CD4-positive, alpha-beta memory T cell (primary cell): ENCODE measurements around the gene TWIST1. TPM values are rescaled to one million over a fixed set of nuclear protein-coding genes. Genes with fewer than 3 reads are reported as not detected.

Experiments
- CTCF ChIA-PET: fragments of 350-600 bp; sonication (Branson Sonifier 250); formaldehyde crosslinking; loops from one replicate; lab custom pipeline; 2021; ENCODE audit warnings: inconsistent platforms; ENCODE audit not compliant: partially characterized antibody; lab: Charles Lee
- POLR2A ChIA-PET: fragments of 350-600 bp; sonication (Branson Sonifier 250); formaldehyde crosslinking; loops from one replicate; lab custom pipeline; 2021; ENCODE audit not compliant: partially characterized antibody; lab: Charles Lee
- DNase-seq, 5 donors: peaks; one replicate each; pipeline versions ENCODE4 v3.0.0 to v3.0.0-alpha.2; 2020 to 2022; ENCODE audit warnings: mixed read lengths in 1 of 5
- H3K27ac ChIP-seq: one replicate; pipeline ENCODE4 v1.7.0; 2013; ENCODE audit warnings: low read depth, low read length
- H3K27me3 ChIP-seq: 2 replicates; pipeline ENCODE4 v1.7.0; 2013; ENCODE audit warnings: mild to moderate bottlenecking, low read length, moderate library complexity; ENCODE audit not compliant: insufficient read depth
- H3K36me3 ChIP-seq: 2 replicates; pipeline ENCODE4 v1.7.0; 2013; ENCODE audit warnings: mild to moderate bottlenecking, low read length, moderate library complexity; ENCODE audit not compliant: insufficient read depth
- H3K4me1 ChIP-seq: 2 replicates; pipeline ENCODE4 v1.7.0; 2013; ENCODE audit warnings: mild to moderate bottlenecking, low read length, moderate library complexity; ENCODE audit not compliant: insufficient read depth
- H3K4me3 ChIP-seq, 2 donors: one replicate each; pipeline ENCODE4 v1.7.0; 2013; ENCODE audit warnings: low read length in 2 of 2, mild to moderate bottlenecking in 1 of 2
- H3K9me3 ChIP-seq, 2 donors: one replicate each; pipeline ENCODE4 v1.7.0; 2013; ENCODE audit warnings: low read length in 2 of 2, control low read depth in 1 of 2; ENCODE audit not compliant: control insufficient read depth in 1 of 2
- H3K27ac Mint-ChIP-seq, 7 donors: one replicate each; pipeline ENCODE4 v1.8.0; 2020 to 2021; ENCODE audit warnings: mixed read lengths in 7 of 7, mild to moderate bottlenecking in 6 of 7, inconsistent platforms in 3 of 7, moderate library complexity in 3 of 7
- H3K27me3 Mint-ChIP-seq, 2 donors: one replicate each; pipeline ENCODE4 v1.8.0; 2020 to 2021; ENCODE audit warnings: mixed read lengths in 2 of 2
- H3K36me3 Mint-ChIP-seq, 2 donors: one replicate each; pipeline ENCODE4 v1.8.0; 2020 to 2021; ENCODE audit warnings: mixed read lengths in 2 of 2, inconsistent platforms in 1 of 2, mild to moderate bottlenecking in 1 of 2
- H3K4me1 Mint-ChIP-seq, 4 donors: one replicate each; pipeline ENCODE4 v1.8.0; 2020 to 2021; ENCODE audit warnings: mixed read lengths in 4 of 4, mild to moderate bottlenecking in 1 of 4
- H3K4me3 Mint-ChIP-seq, 8 donors: one replicate each; pipeline ENCODE4 v1.8.0; 2020 to 2021; ENCODE audit warnings: mixed read lengths in 8 of 8, mild to moderate bottlenecking in 7 of 8, moderate library complexity in 6 of 8, inconsistent platforms in 3 of 8
- H3K9me3 Mint-ChIP-seq, 8 donors: one replicate each; pipeline ENCODE4 v1.8.0; 2020 to 2021; ENCODE audit warnings: mixed read lengths in 8 of 8, mild to moderate bottlenecking in 5 of 8, inconsistent platforms in 3 of 8, moderate library complexity in 1 of 8
- intact Hi-C: fragments of 100-400 bp; cut with micrococcal nuclease; formaldehyde crosslinking; loops from one replicate; pipeline ENCODE4 v1.15.1; 2023
- polyA plus RNA-seq, 2 donors: library from polyadenylated mRNA; unstranded; fragments of 300-500 nt; fragmentation: Illumina TruSeq; gene quantifications; one replicate each; pipeline ENCODE4 v1.2.3, GENCODE V29; 2021
- total RNA-seq, 2 experiments: library from RNA; stranded (reverse); gene quantifications; one replicate each; pipeline ENCODE4 v1.2.3, GENCODE V29; 2021

The TWIST1 gene
- total and polyA plus RNA-seq, 4 experiments from 2014 or later: not detected

DNA sequence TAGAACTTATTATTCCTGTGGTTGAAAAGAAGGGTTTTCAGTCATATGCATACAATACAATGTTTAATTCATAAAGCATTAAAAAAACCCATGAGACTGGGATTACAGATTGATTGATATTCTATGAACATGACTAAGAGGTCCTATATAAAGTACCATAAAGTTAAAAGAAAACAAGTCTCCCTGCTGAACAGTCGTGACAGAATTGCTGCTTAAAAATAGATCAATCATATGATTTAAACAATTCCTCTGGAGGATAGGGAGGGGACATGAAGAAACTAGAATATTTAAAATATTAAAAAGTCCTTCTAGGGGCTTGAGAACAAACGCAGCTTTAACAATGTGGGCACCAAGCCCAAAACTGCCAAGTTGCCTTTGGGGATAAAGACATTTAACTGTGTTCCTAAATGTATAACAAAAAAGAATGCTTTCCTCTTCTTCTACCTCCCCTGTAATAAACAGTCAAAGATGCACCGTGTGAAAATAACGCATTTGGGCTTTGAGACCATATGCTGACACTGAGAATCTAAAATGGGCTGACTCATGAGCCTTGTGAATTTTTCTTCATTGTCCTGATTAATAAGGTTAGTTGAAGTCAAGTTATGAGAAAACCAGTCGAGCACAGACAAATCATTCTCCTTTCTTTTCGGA, 25.8 kb downstream of the TWIST1 start:
- no peaks in the 10 kb centered on the region for H3K36me3 Mint-ChIP-seq
- POLR2A ChIA-PET: no interaction called here
- CTCF ChIA-PET: no interaction called here
- Histone ChIP-seq H3K4me3 (no peak overlapping the region), H3K36me3 (no peaks in the 10 kb centered on the region), H3K4me1 (no peaks in the 10 kb centered on the region), H3K9me3 (no peaks in the 10 kb centered on the region), H3K27ac (no peak overlapping the region), H3K27me3 (no peaks in the 10 kb centered on the region)
- intact Hi-C loops: no loop called here
- DNase-seq: no peak
- no peak overlapping the region for H3K27ac Mint-ChIP-seq
- peaks cover 0 to 2% (median 0%) of the 10 kb centered on the region in 8 donors for H3K9me3 Mint-ChIP-seq
- no peaks in the 10 kb centered on the region for H3K27me3 Mint-ChIP-seq
- no peaks in the 10 kb centered on the region for H3K4me1 Mint-ChIP-seq
- H3K4me3 Mint-ChIP-seq: no peak overlapping the region

DNA sequence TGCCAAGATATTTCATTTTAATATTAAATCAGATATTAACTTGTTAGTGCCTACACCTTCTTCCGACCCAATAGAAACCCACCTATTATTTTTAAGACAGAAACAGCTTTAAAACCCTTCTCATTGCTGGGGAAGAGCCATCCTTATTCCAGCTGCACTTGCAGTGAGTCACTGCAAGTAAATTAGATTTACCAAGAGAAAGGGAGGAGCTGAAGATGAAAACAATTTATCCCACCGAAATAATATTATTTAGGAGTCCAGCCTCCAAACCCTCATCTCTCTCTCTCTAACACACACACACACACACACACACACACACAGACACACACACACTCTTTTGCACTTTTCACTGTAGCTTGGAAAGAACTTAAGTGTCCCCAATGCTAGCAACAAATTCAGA, 26.9 kb downstream of the TWIST1 start:
- Mint-ChIP-seq H3K27me3 (no peaks in the 10 kb centered on the region), H3K27ac (no peak overlapping the region), H3K36me3 (no peaks in the 10 kb centered on the region), H3K9me3 (peaks cover 0 to 5% (median 0%) of the 10 kb centered on the region in 8 donors), H3K4me1 (no peaks in the 10 kb centered on the region), H3K4me3 (no peak overlapping the region)
- CTCF ChIA-PET: interaction anchor here (0.6 kb wide), 1 partner anchor 12 kb away, joined by 3 read pairs; no protein-coding TSS in a partner anchor
- no peak for DNase-seq
- H3K4me3 ChIP-seq: no peak overlapping the region
- H3K4me1 ChIP-seq: no peaks in the 10 kb centered on the region
- no peaks in the 10 kb centered on the region for H3K27me3 ChIP-seq
- no peaks in the 10 kb centered on the region for H3K9me3 ChIP-seq
- intact Hi-C loops: no loop called here
- no peaks in the 10 kb centered on the region for H3K36me3 ChIP-seq
- POLR2A ChIA-PET: no interaction called here
- no peak overlapping the region for H3K27ac ChIP-seq

DNA sequence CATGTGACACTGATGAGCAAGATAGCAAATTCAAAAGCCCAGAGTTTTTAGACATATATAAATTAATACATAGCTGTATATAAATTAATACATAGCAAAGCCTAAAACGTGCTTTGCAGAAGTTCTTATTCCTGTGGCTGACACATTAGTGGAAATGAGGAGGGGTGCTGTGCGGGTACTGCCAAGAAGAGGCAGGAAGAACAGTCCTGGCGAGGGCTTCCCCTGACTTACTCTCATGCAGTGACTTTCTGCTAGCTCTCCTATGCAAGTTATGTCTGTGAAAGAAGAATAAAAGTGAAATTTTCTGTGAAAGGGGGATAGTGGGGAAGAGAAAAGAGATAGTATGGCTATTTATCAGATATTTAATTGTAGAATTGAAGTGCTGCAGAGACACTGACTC, 27.6 kb downstream of the TWIST1 start:
- intact Hi-C loops: no loop called here
- H3K27ac Mint-ChIP-seq: no peak overlapping the region
- H3K27me3 ChIP-seq: no peaks in the 10 kb centered on the region
- H3K36me3 ChIP-seq: no peaks in the 10 kb centered on the region
- H3K27me3 Mint-ChIP-seq: no peaks in the 10 kb centered on the region
- H3K4me3 ChIP-seq: no peak overlapping the region
- CTCF ChIA-PET: no interaction called here
- H3K4me3 Mint-ChIP-seq: no peak overlapping the region
- no peaks in the 10 kb centered on the region for H3K9me3 ChIP-seq
- H3K4me1 ChIP-seq: no peaks in the 10 kb centered on the region
- no peaks in the 10 kb centered on the region for H3K4me1 Mint-ChIP-seq
- POLR2A ChIA-PET: no interaction called here
- no peak for DNase-seq
- no peaks in the 10 kb centered on the region for H3K36me3 Mint-ChIP-seq
- peaks cover 0 to 5% (median 0%) of the 10 kb centered on the region in 8 donors for H3K9me3 Mint-ChIP-seq
- H3K27ac ChIP-seq: no peak overlapping the region

DNA sequence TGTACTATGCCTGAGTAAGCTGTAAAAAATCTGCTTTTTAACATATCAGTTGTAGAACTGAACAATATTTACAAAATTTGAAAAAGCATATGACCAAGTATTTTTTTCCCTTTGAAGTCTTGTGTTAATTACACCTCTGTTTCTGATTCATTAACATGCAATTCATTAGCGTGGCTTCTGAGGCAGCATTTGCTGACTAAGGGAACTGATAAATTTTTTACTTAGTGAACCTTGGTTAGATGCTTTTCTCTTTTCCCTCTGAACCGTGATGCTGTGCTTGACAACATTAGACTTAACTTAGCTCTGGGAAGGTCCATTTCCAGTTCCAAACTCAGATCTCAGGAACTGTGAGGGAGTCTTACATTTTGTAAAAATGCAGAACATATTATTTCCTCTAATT, 28.1 kb downstream of the TWIST1 start:
- intact Hi-C loops: no loop called here
- H3K36me3 ChIP-seq: no peaks in the 10 kb centered on the region
- Mint-ChIP-seq H3K4me3 (no peak overlapping the region), H3K4me1 (no peaks in the 10 kb centered on the region), H3K27me3 (no peaks in the 10 kb centered on the region), H3K27ac (no peak overlapping the region), H3K9me3 (peaks cover 0 to 5% (median 0%) of the 10 kb centered on the region in 8 donors), H3K36me3 (no peaks in the 10 kb centered on the region)
- no peaks in the 10 kb centered on the region for H3K27me3 ChIP-seq
- DNase-seq: no peak
- no peaks in the 10 kb centered on the region for H3K4me1 ChIP-seq
- H3K27ac ChIP-seq: no peak overlapping the region
- CTCF ChIA-PET: no interaction called here
- H3K9me3 ChIP-seq: no peaks in the 10 kb centered on the region
- POLR2A ChIA-PET: no interaction called here
- H3K4me3 ChIP-seq: no peak overlapping the region

DNA sequence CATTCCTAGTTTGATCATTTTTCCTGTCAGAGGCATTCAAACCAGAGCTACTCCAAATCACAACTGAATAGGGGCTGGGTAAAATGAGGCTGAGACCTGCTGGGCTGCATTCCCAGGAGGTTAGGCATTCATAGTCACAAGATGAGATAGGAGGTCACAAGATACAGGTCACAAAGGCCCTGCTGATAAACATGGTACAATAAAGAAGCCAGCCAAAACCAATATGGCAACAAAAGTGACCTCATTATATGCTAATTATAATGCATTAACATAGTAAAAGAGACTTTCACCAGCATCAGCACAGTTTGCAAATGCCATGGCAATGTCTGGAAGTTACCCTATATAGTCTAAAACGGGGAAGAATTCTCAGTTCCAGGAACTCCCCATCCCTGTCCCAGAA, 37.3 kb downstream of the TWIST1 start:
- peaks cover 0 to 12% (median 5%) of the 10 kb centered on the region in 8 donors for H3K9me3 Mint-ChIP-seq
- Histone ChIP-seq H3K27me3 (no peaks in the 10 kb centered on the region), H3K36me3 (no peaks in the 10 kb centered on the region), H3K4me3 (no peak overlapping the region), H3K27ac (no peak overlapping the region), H3K4me1 (no peaks in the 10 kb centered on the region), H3K9me3 (no peaks in the 10 kb centered on the region)
- no peak for DNase-seq
- H3K36me3 Mint-ChIP-seq: no peaks in the 10 kb centered on the region
- no peak overlapping the region for H3K4me3 Mint-ChIP-seq
- H3K27me3 Mint-ChIP-seq: no peaks in the 10 kb centered on the region
- CTCF ChIA-PET: no interaction called here
- intact Hi-C loops: no loop called here
- no peaks in the 10 kb centered on the region for H3K4me1 Mint-ChIP-seq
- POLR2A ChIA-PET: no interaction called here
- no peak overlapping the region for H3K27ac Mint-ChIP-seq

DNA sequence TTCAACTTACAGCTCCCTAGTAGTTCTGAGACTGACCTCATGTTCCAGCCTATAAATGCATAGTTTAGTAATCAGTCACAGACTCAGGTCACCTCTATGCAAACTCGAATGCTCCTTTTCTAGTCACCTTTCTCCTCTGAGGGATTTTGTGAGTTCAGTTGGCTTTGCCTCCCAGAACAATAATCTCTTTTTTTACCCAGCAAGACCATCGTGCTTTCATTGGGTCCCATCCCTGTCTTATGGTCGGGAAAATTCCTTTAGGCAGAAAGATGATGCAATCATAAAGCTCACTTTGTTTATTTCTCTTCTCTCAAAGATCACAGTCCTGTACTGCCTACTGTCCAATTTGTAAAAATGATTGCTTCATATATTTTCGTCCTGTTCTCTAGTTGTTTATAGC, 38.4 kb downstream of the TWIST1 start:
- no peaks in the 10 kb centered on the region for H3K36me3 Mint-ChIP-seq

DNA sequence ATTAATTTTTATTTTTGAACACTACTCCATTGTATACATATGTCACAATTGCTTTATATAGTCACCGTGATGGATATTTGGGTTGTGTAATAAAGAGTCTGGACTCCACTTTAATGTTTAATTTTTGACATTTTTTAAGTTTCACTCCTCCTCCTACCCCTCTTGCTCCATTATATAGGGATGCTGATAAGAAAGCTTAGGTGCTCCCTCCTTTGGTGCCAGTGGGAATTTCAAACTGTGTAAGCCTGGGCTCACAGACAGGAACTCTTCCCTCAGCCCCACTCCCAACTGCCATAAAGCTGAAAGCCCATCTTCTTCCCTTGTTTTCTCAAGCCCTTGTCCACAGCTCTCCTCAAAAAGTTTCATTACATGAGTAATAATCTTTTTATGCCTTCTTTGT, 47.6 kb downstream of the TWIST1 start:
- no peaks in the 10 kb centered on the region for H3K36me3 ChIP-seq
- H3K4me3 ChIP-seq: no peak overlapping the region
- DNase-seq: no peak
- Mint-ChIP-seq H3K36me3 (no peaks in the 10 kb centered on the region), H3K27ac (no peak overlapping the region), H3K4me3 (no peak overlapping the region), H3K4me1 (no peaks in the 10 kb centered on the region), H3K9me3 (peaks cover 0 to 6% (median 2%) of the 10 kb centered on the region in 8 donors), H3K27me3 (no peaks in the 10 kb centered on the region)
- H3K27ac ChIP-seq: no peak overlapping the region
- no peaks in the 10 kb centered on the region for H3K27me3 ChIP-seq
- ChIA-PET POLR2A (no interaction called here), CTCF (no interaction called here)
- no peaks in the 10 kb centered on the region for H3K9me3 ChIP-seq
- no peaks in the 10 kb centered on the region for H3K4me1 ChIP-seq
- intact Hi-C loops: no loop called here

More for the DNA sequence above, 38.4 kb downstream of the TWIST1 start:
- Mint-ChIP-seq H3K4me3 (no peak overlapping the region), H3K4me1 (no peaks in the 10 kb centered on the region), H3K27me3 (no peaks in the 10 kb centered on the region), H3K9me3 (peaks cover 0 to 15% (median 7%) of the 10 kb centered on the region in 8 donors), H3K27ac (no peak overlapping the region)
- H3K9me3 ChIP-seq: no peaks in the 10 kb centered on the region
- DNase-seq: no peak
- no peaks in the 10 kb centered on the region for H3K4me1 ChIP-seq
- no peaks in the 10 kb centered on the region for H3K36me3 ChIP-seq
- no peak overlapping the region for H3K4me3 ChIP-seq
- no peaks in the 10 kb centered on the region for H3K27me3 ChIP-seq
- CTCF ChIA-PET: no interaction called here
- no peak overlapping the region for H3K27ac ChIP-seq
- intact Hi-C loops: no loop called here
- POLR2A ChIA-PET: no interaction called here
